ENCODE measurements around the gene C1orf35.

The C1orf35 gene

DNA sequence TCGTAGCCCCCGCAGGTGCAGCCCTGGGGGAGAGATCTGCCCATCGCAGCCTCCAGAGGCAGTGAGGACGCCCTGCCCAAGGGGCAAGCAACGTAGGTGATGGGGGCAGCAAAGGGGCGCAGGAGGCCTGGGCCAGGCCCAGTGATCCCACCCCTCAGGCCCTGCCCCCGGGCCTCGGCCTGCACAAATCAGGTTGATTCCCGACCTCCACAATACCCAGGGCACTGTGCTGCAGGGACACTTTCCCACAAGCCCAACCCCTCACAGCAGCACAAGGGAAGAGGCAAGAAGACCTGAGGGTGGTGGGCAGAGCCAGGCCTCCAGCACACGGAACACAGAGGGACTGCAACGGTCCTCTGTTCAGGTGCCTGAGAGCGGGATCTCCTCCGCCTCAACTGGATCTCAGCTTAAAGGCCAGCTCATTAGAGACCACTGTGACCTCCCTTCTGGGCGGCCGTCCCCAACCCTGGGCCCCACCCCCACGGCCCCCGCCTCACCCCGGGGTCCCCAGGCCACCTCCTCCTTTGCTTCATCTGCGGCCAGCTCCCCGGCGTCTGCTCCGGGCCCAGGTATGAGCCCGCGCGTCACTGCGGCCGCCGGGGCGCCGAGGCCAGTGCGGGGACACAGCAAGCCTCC, 21.4 kb downstream of the C1orf35 start:
- Histone ChIP-seq H3K9ac (ENCODE audit: low read depth in 1 of 2, low read length in 2 of 2) (peak overlapping the region; percentile 77 to 89), H3K4me1 (ENCODE audit: control insufficient read depth in 1 of 2, insufficient read depth in 2 of 2, low read length in 2 of 2) (peaks cover 34 to 40% of the 10 kb centered on the region in 2 donors), H3K27ac (ENCODE audit: low read depth, low read length) (no peak overlapping the region), H3K4me3 (ENCODE audit: low read depth in 1 of 2, low read length in 2 of 2) (peak overlapping the region; percentile 79 to 98), H3K36me3 (ENCODE audit: control insufficient read depth in 1 of 2, insufficient read depth in 2 of 2, low read length in 2 of 2) (peaks cover 0 to 4% of the 10 kb centered on the region in 2 donors), H3K9me3 (ENCODE audit: control insufficient read depth in 1 of 2, low read length in 2 of 2) (no peaks in the 10 kb centered on the region), H3K27me3 (ENCODE audit: control insufficient read depth in 1 of 2, insufficient read depth in 2 of 2, low read length in 2 of 2) (no peaks in the 10 kb centered on the region)

- Histone ChIP-seq H3K27ac (ENCODE audit: low read depth, low read length) (no peak overlapping the region), H3K4me1 (ENCODE audit: control insufficient read depth in 1 of 2, insufficient read depth in 2 of 2, low read length in 2 of 2) (peaks cover 30 to 34% of the 10 kb centered on the region in 2 donors), H3K9ac (ENCODE audit: low read depth in 1 of 2, low read length in 2 of 2) (peak overlapping the region; percentile 77 to 79), H3K4me3 (ENCODE audit: low read depth in 1 of 2, low read length in 2 of 2) (peak overlapping the region; percentile 79 to 98), H3K9me3 (ENCODE audit: control insufficient read depth in 1 of 2, low read length in 2 of 2) (no peaks in the 10 kb centered on the region), H3K36me3 (ENCODE audit: control insufficient read depth in 1 of 2, insufficient read depth in 2 of 2, low read length in 2 of 2) (peaks cover 0 to 4% of the 10 kb centered on the region in 2 donors), H3K27me3 (ENCODE audit: control insufficient read depth in 1 of 2, insufficient read depth in 2 of 2, low read length in 2 of 2) (no peaks in the 10 kb centered on the region)
These were observed 22.0 kb downstream of the C1orf35 start for GRCh38 chr1:228081144-228081543.

- no peaks in the 10 kb centered on the region for H3K9me3 ChIP-seq (ENCODE audit: control insufficient read depth in 1 of 2, low read length in 2 of 2)
- H3K4me3 ChIP-seq (ENCODE audit: low read depth in 1 of 2, low read length in 2 of 2): no peak overlapping the region
- peaks cover 0 to 3% of the 10 kb centered on the region in 2 donors for H3K27me3 ChIP-seq (ENCODE audit: control insufficient read depth in 1 of 2, insufficient read depth in 2 of 2, low read length in 2 of 2)
- peaks cover 0 to 4% of the 10 kb centered on the region in 2 donors for H3K36me3 ChIP-seq (ENCODE audit: control insufficient read depth in 1 of 2, insufficient read depth in 2 of 2, low read length in 2 of 2)
- no peak overlapping the region for H3K27ac ChIP-seq (ENCODE audit: low read depth, low read length)
- H3K4me1 ChIP-seq (ENCODE audit: control insufficient read depth in 1 of 2, insufficient read depth in 2 of 2, low read length in 2 of 2): peaks cover 16 to 20% of the 10 kb centered on the region in 2 donors
- H3K9ac ChIP-seq (ENCODE audit: low read depth in 1 of 2, low read length in 2 of 2): no peak overlapping the region
These were observed 23.4 kb downstream of the C1orf35 start for GRCh38 chr1:228079601-228080263.

DNA sequence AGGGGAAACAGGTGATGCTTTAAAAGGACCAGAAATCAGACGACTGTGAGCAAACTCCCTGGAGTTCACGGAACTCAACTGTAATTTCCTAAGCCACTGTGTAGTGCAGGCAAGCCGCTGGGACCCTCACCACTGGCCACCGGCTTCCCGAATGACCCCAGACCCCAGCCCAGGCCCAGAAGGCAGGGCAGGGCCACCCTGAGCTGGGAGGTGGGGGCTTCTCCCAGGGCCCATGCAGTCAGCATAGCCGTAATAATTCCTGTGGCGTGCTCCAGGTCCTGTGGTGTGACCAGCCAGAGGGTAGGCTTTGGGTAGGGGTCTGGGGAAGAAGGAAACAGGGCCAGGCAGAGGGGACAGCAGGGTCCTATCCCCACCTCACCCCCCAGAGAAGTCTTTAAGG, 24.1 kb downstream of the C1orf35 start:
- no peak overlapping the region for H3K4me3 ChIP-seq (ENCODE audit: low read depth in 1 of 2, low read length in 2 of 2)
- H3K27me3 ChIP-seq (ENCODE audit: control insufficient read depth in 1 of 2, insufficient read depth in 2 of 2, low read length in 2 of 2): peaks cover 0 to 3% of the 10 kb centered on the region in 2 donors
- no peaks in the 10 kb centered on the region for H3K36me3 ChIP-seq (ENCODE audit: control insufficient read depth in 1 of 2, insufficient read depth in 2 of 2, low read length in 2 of 2)
- no peaks in the 10 kb centered on the region for H3K9me3 ChIP-seq (ENCODE audit: control insufficient read depth in 1 of 2, low read length in 2 of 2)
- peaks cover 9 to 13% of the 10 kb centered on the region in 2 donors for H3K4me1 ChIP-seq (ENCODE audit: control insufficient read depth in 1 of 2, insufficient read depth in 2 of 2, low read length in 2 of 2)
- no peak overlapping the region for H3K9ac ChIP-seq (ENCODE audit: low read depth in 1 of 2, low read length in 2 of 2)
- no peak overlapping the region for H3K27ac ChIP-seq (ENCODE audit: low read depth, low read length)

DNA sequence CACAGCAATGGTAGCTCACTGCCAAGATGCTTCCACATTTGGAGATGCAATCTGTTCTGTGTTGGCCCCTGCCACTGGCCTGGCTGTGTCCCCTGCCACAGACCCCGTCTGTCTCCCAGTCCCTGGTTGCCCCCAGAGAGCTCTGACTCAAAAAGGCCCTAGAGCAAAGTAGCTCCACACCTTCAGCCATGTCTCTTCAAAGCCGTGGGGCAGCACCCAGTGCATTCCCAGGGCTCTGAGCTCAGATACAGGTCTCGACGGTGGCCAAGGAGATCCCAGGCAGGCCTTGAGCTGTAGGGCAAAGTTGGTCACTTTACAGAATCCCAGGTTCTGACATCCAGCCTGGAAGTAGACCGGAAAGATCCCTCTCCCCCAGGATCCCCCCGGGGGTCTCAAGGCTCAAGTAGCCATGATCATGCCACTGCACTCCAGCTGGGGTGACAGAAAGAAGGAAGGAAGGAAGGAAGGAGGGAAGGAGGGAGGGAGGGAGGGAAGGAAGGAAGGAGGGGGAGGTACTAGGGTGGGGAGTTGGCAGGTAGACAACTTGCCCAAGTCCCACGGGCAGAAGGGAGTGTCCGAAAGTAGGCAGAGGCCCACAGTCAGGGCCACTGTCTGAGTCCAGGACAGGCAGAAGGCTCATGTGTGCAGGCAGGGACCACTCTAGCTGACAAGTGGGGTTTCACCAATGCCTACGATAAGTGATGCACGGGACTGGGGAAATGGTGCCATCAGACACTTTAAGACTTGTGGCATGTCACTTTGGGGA, 25.4 kb downstream of the C1orf35 start:
- no peak overlapping the region for H3K27ac ChIP-seq (ENCODE audit: low read depth, low read length)
- H3K4me3 ChIP-seq (ENCODE audit: low read depth in 1 of 2, low read length in 2 of 2): no peak overlapping the region
- no peaks in the 10 kb centered on the region for H3K9me3 ChIP-seq (ENCODE audit: control insufficient read depth in 1 of 2, low read length in 2 of 2)
- peaks cover 0 to 10% of the 10 kb centered on the region in 2 donors for H3K27me3 ChIP-seq (ENCODE audit: control insufficient read depth in 1 of 2, insufficient read depth in 2 of 2, low read length in 2 of 2)
- H3K36me3 ChIP-seq (ENCODE audit: control insufficient read depth in 1 of 2, insufficient read depth in 2 of 2, low read length in 2 of 2): no peaks in the 10 kb centered on the region
- H3K9ac ChIP-seq (ENCODE audit: low read depth in 1 of 2, low read length in 2 of 2): no peak overlapping the region
- H3K4me1 ChIP-seq (ENCODE audit: control insufficient read depth in 1 of 2, insufficient read depth in 2 of 2, low read length in 2 of 2): peaks cover 7 to 9% of the 10 kb centered on the region in 2 donors

- no peaks in the 10 kb centered on the region for H3K9me3 ChIP-seq (ENCODE audit: control insufficient read depth in 1 of 2, low read length in 2 of 2)
- H3K4me1 ChIP-seq (ENCODE audit: control insufficient read depth in 1 of 2, insufficient read depth in 2 of 2, low read length in 2 of 2): peaks cover 7 to 9% of the 10 kb centered on the region in 2 donors
- no peaks in the 10 kb centered on the region for H3K36me3 ChIP-seq (ENCODE audit: control insufficient read depth in 1 of 2, insufficient read depth in 2 of 2, low read length in 2 of 2)
- no peak overlapping the region for H3K9ac ChIP-seq (ENCODE audit: low read depth in 1 of 2, low read length in 2 of 2)
- H3K27ac ChIP-seq (ENCODE audit: low read depth, low read length): no peak overlapping the region
- no peak overlapping the region for H3K4me3 ChIP-seq (ENCODE audit: low read depth in 1 of 2, low read length in 2 of 2)
- peaks cover 5 to 14% of the 10 kb centered on the region in 2 donors for H3K27me3 ChIP-seq (ENCODE audit: control insufficient read depth in 1 of 2, insufficient read depth in 2 of 2, low read length in 2 of 2)
These were observed 26.2 kb downstream of the C1orf35 start for GRCh38 chr1:228076796-228077430.

DNA sequence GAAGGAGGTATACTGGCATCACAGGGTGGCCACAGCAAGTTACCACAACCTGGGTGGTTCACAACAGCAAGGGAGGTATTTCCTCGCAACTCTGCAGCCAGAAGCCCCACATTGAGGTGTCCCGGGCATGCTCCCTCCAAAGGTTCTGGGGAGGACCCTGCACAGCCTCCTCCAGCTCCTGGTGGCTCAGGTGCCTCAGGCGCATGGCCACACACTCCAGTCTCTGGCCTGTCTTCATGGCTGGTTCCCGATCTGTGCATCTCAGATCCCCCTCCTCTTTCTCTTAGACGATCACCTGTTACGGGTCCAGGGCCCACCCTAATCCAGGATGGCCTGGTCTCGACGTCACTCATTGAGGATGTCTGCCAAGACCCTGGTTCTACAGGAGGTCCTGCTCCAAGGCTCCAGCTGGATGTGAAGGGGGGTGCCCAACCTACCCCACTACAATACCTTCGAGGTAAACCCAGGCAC, 27.3 kb downstream of the C1orf35 start:
- Histone ChIP-seq H3K4me3 (ENCODE audit: low read depth in 1 of 2, low read length in 2 of 2) (no peak overlapping the region), H3K9me3 (ENCODE audit: control insufficient read depth in 1 of 2, low read length in 2 of 2) (no peaks in the 10 kb centered on the region), H3K9ac (ENCODE audit: low read depth in 1 of 2, low read length in 2 of 2) (no peak overlapping the region), H3K27me3 (ENCODE audit: control insufficient read depth in 1 of 2, insufficient read depth in 2 of 2, low read length in 2 of 2) (peaks cover 6 to 14% of the 10 kb centered on the region in 2 donors), H3K27ac (ENCODE audit: low read depth, low read length) (no peak overlapping the region), H3K36me3 (ENCODE audit: control insufficient read depth in 1 of 2, insufficient read depth in 2 of 2, low read length in 2 of 2) (no peaks in the 10 kb centered on the region), H3K4me1 (ENCODE audit: control insufficient read depth in 1 of 2, insufficient read depth in 2 of 2, low read length in 2 of 2) (no peaks in the 10 kb centered on the region)

DNA sequence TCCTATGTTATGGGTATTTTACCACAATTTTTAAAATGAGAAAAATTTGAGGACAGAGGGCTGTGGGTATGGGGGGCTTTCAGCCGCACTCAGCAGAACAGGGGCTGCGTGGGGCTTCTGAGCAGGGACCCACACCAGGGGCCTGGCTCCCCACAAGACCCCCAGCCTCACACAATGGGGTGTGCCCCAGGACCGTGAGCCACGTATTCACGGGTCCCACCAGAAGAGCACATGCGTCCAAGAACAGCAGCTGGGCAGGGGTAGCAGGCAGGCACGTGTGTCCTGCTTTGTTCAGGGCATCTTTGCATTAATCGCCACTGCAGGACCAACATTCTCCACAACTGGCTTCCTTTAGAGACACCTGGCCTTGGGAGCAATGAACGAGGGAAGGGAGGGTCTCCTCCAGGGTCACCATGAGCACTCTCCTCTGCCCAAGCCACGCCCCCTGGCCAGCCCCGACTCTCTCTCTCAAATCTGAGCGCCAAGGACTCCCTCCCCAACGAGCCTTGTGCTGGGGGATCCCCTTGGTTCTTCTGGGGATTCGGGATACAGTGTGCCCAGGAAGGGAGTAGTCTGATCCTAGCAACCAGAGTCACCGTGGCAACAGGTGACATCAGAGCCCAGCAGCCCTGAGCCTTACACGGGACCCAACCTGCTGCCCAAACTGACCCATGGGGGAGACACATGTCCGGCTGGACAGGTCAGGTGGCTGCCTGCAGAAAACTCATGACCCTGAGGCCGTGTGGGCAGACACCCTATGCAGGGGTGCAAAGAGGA, 28.0 kb downstream of the C1orf35 start:
- no peaks in the 10 kb centered on the region for H3K9me3 ChIP-seq (ENCODE audit: control insufficient read depth in 1 of 2, low read length in 2 of 2)
- H3K9ac ChIP-seq (ENCODE audit: low read depth in 1 of 2, low read length in 2 of 2): no peak overlapping the region
- no peaks in the 10 kb centered on the region for H3K4me1 ChIP-seq (ENCODE audit: control insufficient read depth in 1 of 2, insufficient read depth in 2 of 2, low read length in 2 of 2)
- H3K36me3 ChIP-seq (ENCODE audit: control insufficient read depth in 1 of 2, insufficient read depth in 2 of 2, low read length in 2 of 2): no peaks in the 10 kb centered on the region
- no peak overlapping the region for H3K4me3 ChIP-seq (ENCODE audit: low read depth in 1 of 2, low read length in 2 of 2)
- peaks cover 6 to 14% of the 10 kb centered on the region in 2 donors for H3K27me3 ChIP-seq (ENCODE audit: control insufficient read depth in 1 of 2, insufficient read depth in 2 of 2, low read length in 2 of 2)
- no peak overlapping the region for H3K27ac ChIP-seq (ENCODE audit: low read depth, low read length)

- Histone ChIP-seq H3K36me3 (ENCODE audit: control insufficient read depth in 1 of 2, insufficient read depth in 2 of 2, low read length in 2 of 2) (no peaks in the 10 kb centered on the region), H3K4me1 (ENCODE audit: control insufficient read depth in 1 of 2, insufficient read depth in 2 of 2, low read length in 2 of 2) (no peaks in the 10 kb centered on the region), H3K27ac (ENCODE audit: low read depth, low read length) (no peak overlapping the region), H3K27me3 (ENCODE audit: control insufficient read depth in 1 of 2, insufficient read depth in 2 of 2, low read length in 2 of 2) (peaks cover 6 to 17% of the 10 kb centered on the region in 2 donors), H3K4me3 (ENCODE audit: low read depth in 1 of 2, low read length in 2 of 2) (no peak overlapping the region), H3K9me3 (ENCODE audit: control insufficient read depth in 1 of 2, low read length in 2 of 2) (no peaks in the 10 kb centered on the region), H3K9ac (ENCODE audit: low read depth in 1 of 2, low read length in 2 of 2) (no peak overlapping the region)
These were observed 29.1 kb downstream of the C1orf35 start for GRCh38 chr1:228073857-228074545.
